Osteocyte (in vitro differentiated cells): ENCODE results near the gene PET100. TPM values are rescaled to one million over a fixed set of nuclear protein-coding genes. Genes with fewer than 3 reads are reported as not detected.

Experiments used
- DNase-seq: peaks from one replicate; pipeline ENCODE4 v3.0.0; 2021; ENCODE audit warnings: mixed read lengths; ENCODE audit not compliant: unreplicated experiment; ENCODE audit errors: extremely low spot score
- H3K27ac Mint-ChIP-seq: one replicate; pipeline ENCODE4 v1.8.0; 2021; ENCODE audit warnings: mild to moderate bottlenecking, mixed read lengths; ENCODE audit not compliant: unreplicated experiment
- H3K27me3 Mint-ChIP-seq: one replicate; pipeline ENCODE4 v1.8.0; 2021; ENCODE audit warnings: mixed read lengths; ENCODE audit not compliant: unreplicated experiment
- H3K36me3 Mint-ChIP-seq: one replicate; pipeline ENCODE4 v1.8.0; 2021; ENCODE audit warnings: mixed read lengths; ENCODE audit not compliant: unreplicated experiment
- H3K4me1 Mint-ChIP-seq: one replicate; pipeline ENCODE4 v1.8.0; 2021; ENCODE audit warnings: mixed read lengths; ENCODE audit not compliant: unreplicated experiment
- H3K4me3 Mint-ChIP-seq: one replicate; pipeline ENCODE4 v1.8.0; 2021; ENCODE audit warnings: mild to moderate bottlenecking, moderate library complexity, mixed read lengths; ENCODE audit not compliant: unreplicated experiment
- H3K9me3 Mint-ChIP-seq: one replicate; pipeline ENCODE4 v1.8.0; 2021; ENCODE audit warnings: mixed read lengths; ENCODE audit not compliant: unreplicated experiment
- CTCF ChIP-seq: fragments of 200-600 bp; sonication (generic); IDR thresholded peaks from 2 replicates; pipeline ENCODE4 v1.5.0; 2021; ENCODE audit warnings: antibody characterized with exemption, mild to moderate bottlenecking, moderate library complexity
- total RNA-seq: library from RNA; stranded (reverse); gene quantifications from 2 replicates; pipeline ENCODE4 v1.2.1, GENCODE V29; 2021

PET100 gene
- total RNA-seq, 1 donor from 2014 or later, result 122 TPM

- H3K36me3 Mint-ChIP-seq, result no peaks in the 10 kb centered on the region
- peaks cover 3% of the 10 kb centered on the region for H3K4me1 Mint-ChIP-seq
- no peak for TF ChIP-seq CTCF
- H3K4me3 Mint-ChIP-seq, result no peak overlapping the region
- DNase-seq, result no peak
- peaks cover 5% of the 10 kb centered on the region for H3K27me3 Mint-ChIP-seq
- H3K9me3 Mint-ChIP-seq, result no peaks in the 10 kb centered on the region
- no peak overlapping the region for H3K27ac Mint-ChIP-seq
These were observed 18.8 kb downstream of the PET100 start for GRCh38 chr19:7648265-7649014.

GRCh38 chr19:7650148-7650547 is 20.6 kb downstream of the PET100 start:
- H3K36me3 Mint-ChIP-seq, result no peaks in the 10 kb centered on the region
- peaks cover 3% of the 10 kb centered on the region for H3K4me1 Mint-ChIP-seq
- no peaks in the 10 kb centered on the region for H3K9me3 Mint-ChIP-seq
- no peak for TF ChIP-seq CTCF
- no peak for DNase-seq
- H3K27me3 Mint-ChIP-seq, result peaks cover 5% of the 10 kb centered on the region
- no peak overlapping the region for H3K4me3 Mint-ChIP-seq
- no peak overlapping the region for H3K27ac Mint-ChIP-seq

GRCh38 chr19:7652061-7652641 is 22.6 kb downstream of the PET100 start:
- Mint-ChIP-seq H3K27ac (peak overlapping the region; percentile 31), H3K36me3 (no peaks in the 10 kb centered on the region), H3K4me1 (peaks cover 3% of the 10 kb centered on the region), H3K9me3 (no peaks in the 10 kb centered on the region), H3K27me3 (peaks cover 8% of the 10 kb centered on the region), H3K4me3 (peak overlapping the region; percentile 58)
- peak; percentile 99 for TF ChIP-seq CTCF
- DNase-seq, result peak; percentile 92

- H3K9me3 Mint-ChIP-seq, result no peaks in the 10 kb centered on the region
These were observed 24.8 kb downstream of the PET100 start for GRCh38 chr19:7654401-7654800.

More at GRCh38 chr19:7654401-7654800, 24.8 kb downstream of the PET100 start:
- Mint-ChIP-seq H3K4me1 (peaks cover 3% of the 10 kb centered on the region), H3K4me3 (no peak overlapping the region), H3K27me3 (peaks cover 17% of the 10 kb centered on the region), H3K27ac (no peak overlapping the region), H3K36me3 (no peaks in the 10 kb centered on the region)
- no peak for DNase-seq
- no peak for TF ChIP-seq CTCF
